ENCODE results near the gene SMAD6. TPM values are rescaled to one million over a fixed set of nuclear protein-coding genes. Genes with fewer than 3 reads are reported as not detected.

Gene SMAD6
- total RNA-seq, 3 donors from 2014 or later (not counting 1 experiment from before 2014, with no cell fraction given): 0.07 to 0.38 (median 0.09) TPM

DNA sequence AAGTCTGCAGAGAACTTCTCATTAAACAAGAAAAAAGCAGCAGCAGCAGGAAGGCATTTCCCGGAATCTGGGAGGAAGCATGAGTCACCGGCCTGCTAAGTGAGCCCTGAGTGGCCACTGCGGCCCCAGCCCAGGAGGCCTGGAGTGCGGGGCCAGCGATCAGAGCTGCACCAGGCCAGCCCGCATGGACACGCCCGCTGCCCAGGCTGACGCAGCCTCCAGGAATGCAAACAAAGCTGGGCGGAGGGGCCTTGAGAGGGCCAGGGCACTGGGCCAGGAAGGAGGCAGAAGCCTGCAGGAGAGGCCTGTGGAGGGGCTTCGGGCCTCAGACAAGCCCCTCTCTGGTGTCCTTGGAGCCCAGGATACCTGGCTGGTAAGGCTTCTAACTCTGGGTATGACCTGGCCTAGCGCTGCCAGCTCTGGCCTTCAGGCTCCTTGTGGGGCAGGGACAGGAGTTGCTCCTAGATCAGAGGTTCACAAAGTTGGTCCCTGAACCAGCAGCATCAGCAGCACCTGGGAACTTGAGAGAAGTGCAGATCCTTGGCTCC is 101.2 kb downstream of the SMAD6 start:
- DNase-seq: no peak
- Mint-ChIP-seq H3K36me3 (no peaks in the 10 kb centered on the region), H3K4me3 (no peak overlapping the region), H3K9me3 (no peaks in the 10 kb centered on the region), H3K27me3 (ENCODE audit: low read depth in 2 of 2) (peaks cover 14 to 15% of the 10 kb centered on the region in 2 donors), H3K4me1 (no peaks in the 10 kb centered on the region), H3K27ac (no peak overlapping the region)
- ATAC-seq: no peak
- intact Hi-C loops (cut with micrococcal nuclease): no loop called here
- Histone ChIP-seq H3K4me3 (ENCODE audit: low read length) (no peak overlapping the region), H3K36me3 (ENCODE audit: control insufficient read depth, insufficient read depth, low read length) (no peaks in the 10 kb centered on the region), H3K27ac (ENCODE audit: low read length) (no peak overlapping the region), H3K4me1 (ENCODE audit: control insufficient read depth, insufficient read depth, low read length) (no peaks in the 10 kb centered on the region), H3K27me3 (ENCODE audit: control insufficient read depth, insufficient read depth, low read length) (no peaks in the 10 kb centered on the region), H3K9me3 (ENCODE audit: control insufficient read depth, insufficient read depth, low read length) (no peaks in the 10 kb centered on the region)
- WGBS (ENCODE audit: insufficient coverage): 84% methylated on average over 12 of the region's 12 CpGs
- TF ChIP-seq, protein P1, sequence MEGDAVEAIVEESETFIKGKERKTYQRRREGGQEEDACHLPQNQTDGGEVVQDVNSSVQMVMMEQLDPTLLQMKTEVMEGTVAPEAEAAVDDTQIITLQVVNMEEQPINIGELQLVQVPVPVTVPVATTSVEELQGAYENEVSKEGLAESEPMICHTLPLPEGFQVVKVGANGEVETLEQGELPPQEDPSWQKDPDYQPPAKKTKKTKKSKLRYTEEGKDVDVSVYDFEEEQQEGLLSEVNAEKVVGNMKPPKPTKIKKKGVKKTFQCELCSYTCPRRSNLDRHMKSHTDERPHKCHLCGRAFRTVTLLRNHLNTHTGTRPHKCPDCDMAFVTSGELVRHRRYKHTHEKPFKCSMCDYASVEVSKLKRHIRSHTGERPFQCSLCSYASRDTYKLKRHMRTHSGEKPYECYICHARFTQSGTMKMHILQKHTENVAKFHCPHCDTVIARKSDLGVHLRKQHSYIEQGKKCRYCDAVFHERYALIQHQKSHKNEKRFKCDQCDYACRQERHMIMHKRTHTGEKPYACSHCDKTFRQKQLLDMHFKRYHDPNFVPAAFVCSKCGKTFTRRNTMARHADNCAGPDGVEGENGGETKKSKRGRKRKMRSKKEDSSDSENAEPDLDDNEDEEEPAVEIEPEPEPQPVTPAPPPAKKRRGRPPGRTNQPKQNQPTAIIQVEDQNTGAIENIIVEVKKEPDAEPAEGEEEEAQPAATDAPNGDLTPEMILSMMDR (IDR thresholded peaks at IDR 0.05): no peak

DNA sequence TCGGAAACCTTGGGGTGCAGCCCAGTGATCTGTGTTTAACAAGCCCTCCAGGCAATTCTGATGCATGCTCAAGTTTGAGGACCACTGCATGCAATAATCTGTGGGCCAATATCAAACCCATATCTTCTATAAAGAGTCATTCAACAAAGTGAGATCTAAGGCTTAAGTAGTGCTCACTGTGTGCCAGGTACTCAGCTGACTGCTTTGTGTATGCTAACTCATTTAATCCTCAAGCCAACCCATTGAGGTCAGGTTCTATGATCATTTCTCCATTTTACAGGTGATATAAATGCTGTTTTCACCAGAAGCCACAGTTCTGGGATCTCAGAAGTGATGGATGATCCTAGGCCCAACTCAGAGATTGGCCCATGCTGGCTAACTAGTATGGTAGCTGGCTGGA is 101.7 kb downstream of the SMAD6 start:
- intact Hi-C loops (cut with micrococcal nuclease): no loop called here
- Histone ChIP-seq H3K4me3 (ENCODE audit: low read length) (no peak overlapping the region), H3K36me3 (ENCODE audit: control insufficient read depth, insufficient read depth, low read length) (no peaks in the 10 kb centered on the region), H3K27me3 (ENCODE audit: control insufficient read depth, insufficient read depth, low read length) (no peaks in the 10 kb centered on the region), H3K27ac (ENCODE audit: low read length) (no peak overlapping the region), H3K9me3 (ENCODE audit: control insufficient read depth, insufficient read depth, low read length) (no peaks in the 10 kb centered on the region), H3K4me1 (ENCODE audit: control insufficient read depth, insufficient read depth, low read length) (no peaks in the 10 kb centered on the region)
- WGBS (ENCODE audit: insufficient coverage): 97% methylated on average over 1 of the region's 1 CpG
- Mint-ChIP-seq H3K9me3 (no peaks in the 10 kb centered on the region), H3K4me1 (no peaks in the 10 kb centered on the region), H3K4me3 (no peak overlapping the region), H3K27ac (no peak overlapping the region), H3K36me3 (no peaks in the 10 kb centered on the region), H3K27me3 (ENCODE audit: low read depth in 2 of 2) (peaks cover 10% of the 10 kb centered on the region in 2 donors)
- DNase-seq: no peak
- TF ChIP-seq, protein P1 (IDR thresholded peaks at IDR 0.05): no peak
- no peak for ATAC-seq

DNA sequence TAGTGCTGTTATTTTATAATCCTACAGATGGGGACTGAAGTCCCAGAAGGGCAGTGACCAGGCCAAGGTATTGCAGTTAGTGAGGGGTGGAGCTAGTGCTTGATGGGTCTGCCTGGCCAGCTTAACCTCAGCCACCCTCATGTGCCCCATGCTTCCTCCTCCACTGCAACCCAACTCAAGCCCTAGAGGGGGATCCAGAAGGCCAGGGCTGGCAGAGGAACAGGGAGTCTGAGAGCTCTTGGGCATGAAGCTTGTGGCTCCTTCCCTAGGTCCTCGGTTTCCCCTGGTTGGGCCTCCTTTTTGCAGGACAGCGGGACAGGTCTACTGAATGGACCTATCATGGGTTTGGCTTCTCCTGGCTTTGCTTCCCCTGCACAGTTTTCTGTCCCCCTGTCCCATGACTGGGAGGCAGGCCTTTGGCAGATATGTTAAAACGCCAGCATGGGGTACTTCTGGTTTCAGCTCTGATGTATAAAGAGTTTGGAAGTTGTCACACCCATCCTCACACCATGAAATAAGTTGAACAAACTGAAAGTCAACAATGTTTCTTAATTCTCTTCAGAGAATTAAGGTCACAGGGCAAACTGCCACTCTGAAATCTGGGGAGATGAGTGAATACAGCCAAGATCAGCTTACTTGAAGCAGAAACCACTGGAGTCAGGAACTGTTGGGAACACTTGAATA is 103.3 kb downstream of the SMAD6 start:
- Histone ChIP-seq H3K36me3 (ENCODE audit: control insufficient read depth, insufficient read depth, low read length) (no peaks in the 10 kb centered on the region), H3K4me1 (ENCODE audit: control insufficient read depth, insufficient read depth, low read length) (no peaks in the 10 kb centered on the region), H3K27ac (ENCODE audit: low read length) (no peak overlapping the region), H3K4me3 (ENCODE audit: low read length) (no peak overlapping the region), H3K27me3 (ENCODE audit: control insufficient read depth, insufficient read depth, low read length) (no peaks in the 10 kb centered on the region), H3K9me3 (ENCODE audit: control insufficient read depth, insufficient read depth, low read length) (no peaks in the 10 kb centered on the region)
- H3K36me3 Mint-ChIP-seq: no peaks in the 10 kb centered on the region
- TF ChIP-seq, protein P1 (IDR thresholded peaks at IDR 0.05): no peak
- intact Hi-C loops (cut with micrococcal nuclease): no loop called here
- DNase-seq (no peak), ATAC-seq (no peak)
- no peak overlapping the region for H3K27ac Mint-ChIP-seq
- 94% methylated on average over 2 of the region's 3 CpGs for WGBS (ENCODE audit: insufficient coverage)
- no peaks in the 10 kb centered on the region for H3K9me3 Mint-ChIP-seq
- no peak overlapping the region for H3K4me3 Mint-ChIP-seq
- H3K4me1 Mint-ChIP-seq: no peaks in the 10 kb centered on the region
- H3K27me3 Mint-ChIP-seq (ENCODE audit: low read depth in 2 of 2): peaks cover 9 to 17% of the 10 kb centered on the region in 2 donors

Measured in natural killer cell (primary cell).